ENCODE measurements around the gene XXYLT1.

DNA sequence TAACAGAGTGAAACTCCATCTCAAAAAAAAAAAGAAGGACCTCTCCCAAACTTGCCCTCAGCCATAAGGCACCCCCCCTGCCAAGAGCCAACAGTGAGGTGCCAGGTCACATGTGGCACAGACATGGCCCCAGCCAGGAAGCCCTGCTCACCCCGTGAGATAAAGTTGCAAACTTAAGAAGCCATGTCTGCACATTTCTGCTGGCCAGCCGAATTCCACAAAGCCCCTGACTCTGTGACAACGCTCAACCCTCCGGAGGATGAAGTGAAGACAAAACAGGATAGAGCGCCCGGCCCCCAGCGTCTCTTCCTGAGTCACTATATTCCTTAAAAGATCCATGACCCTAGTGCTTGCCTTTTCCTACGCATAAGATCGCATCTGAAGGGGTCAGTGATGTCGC lies 188.1 kb downstream of the XXYLT1 start:
- TF ChIP-seq CEBPB (IDR thresholded peaks at IDR 0.05; ENCODE audit: low read depth), result no peak
- TF ChIP-seq, protein P1, sequence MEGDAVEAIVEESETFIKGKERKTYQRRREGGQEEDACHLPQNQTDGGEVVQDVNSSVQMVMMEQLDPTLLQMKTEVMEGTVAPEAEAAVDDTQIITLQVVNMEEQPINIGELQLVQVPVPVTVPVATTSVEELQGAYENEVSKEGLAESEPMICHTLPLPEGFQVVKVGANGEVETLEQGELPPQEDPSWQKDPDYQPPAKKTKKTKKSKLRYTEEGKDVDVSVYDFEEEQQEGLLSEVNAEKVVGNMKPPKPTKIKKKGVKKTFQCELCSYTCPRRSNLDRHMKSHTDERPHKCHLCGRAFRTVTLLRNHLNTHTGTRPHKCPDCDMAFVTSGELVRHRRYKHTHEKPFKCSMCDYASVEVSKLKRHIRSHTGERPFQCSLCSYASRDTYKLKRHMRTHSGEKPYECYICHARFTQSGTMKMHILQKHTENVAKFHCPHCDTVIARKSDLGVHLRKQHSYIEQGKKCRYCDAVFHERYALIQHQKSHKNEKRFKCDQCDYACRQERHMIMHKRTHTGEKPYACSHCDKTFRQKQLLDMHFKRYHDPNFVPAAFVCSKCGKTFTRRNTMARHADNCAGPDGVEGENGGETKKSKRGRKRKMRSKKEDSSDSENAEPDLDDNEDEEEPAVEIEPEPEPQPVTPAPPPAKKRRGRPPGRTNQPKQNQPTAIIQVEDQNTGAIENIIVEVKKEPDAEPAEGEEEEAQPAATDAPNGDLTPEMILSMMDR (IDR thresholded peaks at IDR 0.05 in 2 of 3, conservative IDR thresholded peaks at IDR 0.05 in 1 of 3; ENCODE audit: borderline replicate concordance in 1 of 3, insufficient read depth in 1 of 3, low read depth in 2 of 3, low read length in 2 of 3), result no peak
- TF ChIP-seq EZH2 (IDR thresholded peaks at IDR 0.05), result no peak
- no peak for TF ChIP-seq EZH2phosphoT487 (IDR thresholded peaks at IDR 0.05; ENCODE audit: borderline replicate concordance)
- TF ChIP-seq POLR2AphosphoS5 (IDR thresholded peaks at IDR 0.05; ENCODE audit: low read depth, low read length), result no peak
- no peak for TF ChIP-seq POLR2A (IDR thresholded peaks at IDR 0.05; ENCODE audit: borderline replicate concordance, extremely low read depth, insufficient read depth, insufficient read length)
- TF ChIP-seq, protein P2, sequence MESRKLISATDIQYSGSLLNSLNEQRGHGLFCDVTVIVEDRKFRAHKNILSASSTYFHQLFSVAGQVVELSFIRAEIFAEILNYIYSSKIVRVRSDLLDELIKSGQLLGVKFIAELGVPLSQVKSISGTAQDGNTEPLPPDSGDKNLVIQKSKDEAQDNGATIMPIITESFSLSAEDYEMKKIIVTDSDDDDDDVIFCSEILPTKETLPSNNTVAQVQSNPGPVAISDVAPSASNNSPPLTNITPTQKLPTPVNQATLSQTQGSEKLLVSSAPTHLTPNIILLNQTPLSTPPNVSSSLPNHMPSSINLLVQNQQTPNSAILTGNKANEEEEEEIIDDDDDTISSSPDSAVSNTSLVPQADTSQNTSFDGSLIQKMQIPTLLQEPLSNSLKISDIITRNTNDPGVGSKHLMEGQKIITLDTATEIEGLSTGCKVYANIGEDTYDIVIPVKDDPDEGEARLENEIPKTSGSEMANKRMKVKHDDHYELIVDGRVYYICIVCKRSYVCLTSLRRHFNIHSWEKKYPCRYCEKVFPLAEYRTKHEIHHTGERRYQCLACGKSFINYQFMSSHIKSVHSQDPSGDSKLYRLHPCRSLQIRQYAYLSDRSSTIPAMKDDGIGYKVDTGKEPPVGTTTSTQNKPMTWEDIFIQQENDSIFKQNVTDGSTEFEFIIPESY (IDR thresholded peaks at IDR 0.05; ENCODE audit: extremely low read depth, insufficient replicate concordance, low read length), result no peak
- TF ChIP-seq JUND (IDR thresholded peaks at IDR 0.05), result no peak
- no peak for TF ChIP-seq TCF7L2 (IDR thresholded peaks at IDR 0.05; ENCODE audit: borderline replicate concordance, extremely low read depth, insufficient read depth, insufficient read length)
- no peak for TF ChIP-seq ZNF274 (IDR thresholded peaks at IDR 0.05; ENCODE audit: low read depth, low read length)
- TF ChIP-seq RAD21 (IDR thresholded peaks at IDR 0.05; ENCODE audit: low read depth), result no peak
- TF ChIP-seq, protein P3, sequence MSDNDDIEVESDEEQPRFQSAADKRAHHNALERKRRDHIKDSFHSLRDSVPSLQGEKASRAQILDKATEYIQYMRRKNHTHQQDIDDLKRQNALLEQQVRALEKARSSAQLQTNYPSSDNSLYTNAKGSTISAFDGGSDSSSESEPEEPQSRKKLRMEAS (IDR thresholded peaks at IDR 0.05), result no peak

Data from HCT116 (cell line).